Mucosa of rectum (tissue), 2 donors: ENCODE measurements around the gene HDAC10.
A peak's percentile ranks its signal among the peaks of the same experiment; 100 is the strongest.

Source experiments
- H3K27ac ChIP-seq, 2 donors: one replicate each; pipeline ENCODE4 v1.7.0; 2013; ENCODE audit warnings: inconsistent platforms in 2 of 2, low read depth in 2 of 2, low read length in 2 of 2
- H3K27me3 ChIP-seq, 2 donors: one replicate each; pipeline ENCODE4 v1.7.0; 2013; ENCODE audit warnings: low read length in 2 of 2; ENCODE audit not compliant: control insufficient read depth in 2 of 2, insufficient read depth in 2 of 2
- H3K36me3 ChIP-seq, 2 donors: one replicate each; pipeline ENCODE4 v1.7.0; 2013; ENCODE audit warnings: low read length in 2 of 2; ENCODE audit not compliant: control insufficient read depth in 2 of 2, insufficient read depth in 2 of 2
- H3K4me1 ChIP-seq, 2 donors: one replicate each; pipeline ENCODE4 v1.7.0; 2013; ENCODE audit warnings: low read length in 2 of 2, mild to moderate bottlenecking in 1 of 2; ENCODE audit not compliant: control insufficient read depth in 2 of 2, insufficient read depth in 2 of 2
- H3K4me3 ChIP-seq, 2 donors: one replicate each; pipeline ENCODE4 v1.7.0; 2013; ENCODE audit warnings: low read length in 2 of 2
- H3K9ac ChIP-seq, 2 donors: one replicate each; pipeline ENCODE4 v1.7.0; 2013; ENCODE audit warnings: low read length in 2 of 2, low read depth in 1 of 2, mild to moderate bottlenecking in 1 of 2
- H3K9me3 ChIP-seq, 2 donors: one replicate each; pipeline ENCODE4 v1.7.0; 2013; ENCODE audit warnings: low read length in 2 of 2; ENCODE audit not compliant: control insufficient read depth in 2 of 2
- donor health status: healthy.
- donor health status: Normal muscosa, but diverticular disease.

The HDAC10 gene

DNA sequence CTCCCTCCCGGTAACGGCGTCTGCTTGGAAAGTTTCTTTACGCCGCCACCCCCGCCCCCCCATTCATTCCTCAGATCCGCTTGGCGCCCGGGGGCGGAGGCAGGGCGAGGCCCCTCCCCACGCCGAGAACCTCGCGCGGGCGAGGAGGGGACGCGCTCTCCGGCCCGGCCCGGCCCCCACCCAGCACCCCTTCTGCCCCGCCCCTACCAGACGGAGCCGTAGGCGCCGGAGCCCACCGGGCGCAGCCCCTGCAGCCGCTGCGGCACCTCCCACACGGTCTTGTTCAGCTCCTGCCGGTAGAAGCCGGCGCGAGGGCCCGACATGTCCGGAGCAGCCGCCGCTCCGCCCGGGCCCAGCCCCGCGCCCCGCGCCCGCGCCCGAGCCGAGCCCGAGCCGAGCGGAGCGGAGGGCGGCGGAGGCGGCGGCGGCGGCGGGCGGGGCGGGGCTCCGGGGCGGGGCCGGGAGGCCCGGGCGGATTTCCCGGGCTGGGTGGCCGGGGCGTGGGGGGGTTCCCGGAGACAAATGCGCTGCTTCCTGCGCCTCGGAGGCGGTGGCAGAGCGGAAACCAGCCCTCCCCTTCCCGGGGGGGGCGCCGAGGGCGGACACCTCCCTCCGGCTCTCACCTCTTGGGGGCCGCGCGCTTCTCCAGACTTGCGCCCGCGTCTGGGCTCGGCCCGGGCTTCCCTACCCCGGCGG, 19.1 kb upstream of the HDAC10 start, which contains the start of gene MAPK11:
TSS of gene MAPK11 (minus strand) at position 411 of the 696 bp plus-strand sequence. CDS start at position 323, 88 bp downstream.
- H3K4me3 ChIP-seq = peak within 1 kb of the TSS; percentile 35 to 60
- H3K9me3 ChIP-seq = no peaks in the 10 kb centered on the region
- H3K36me3 ChIP-seq = peaks cover 2 to 5% of the 10 kb centered on the region in 2 donors
- peak within 1 kb of the TSS in 1 of 2 donors; percentile 26 for H3K9ac ChIP-seq
- peak within 1 kb of the TSS in 1 of 2 donors; percentile 9 for H3K27ac ChIP-seq
- peaks cover 18 to 19% of the 10 kb centered on the region in 2 donors for H3K4me1 ChIP-seq
- H3K27me3 ChIP-seq = peaks cover 4 to 6% of the 10 kb centered on the region in 2 donors

DNA sequence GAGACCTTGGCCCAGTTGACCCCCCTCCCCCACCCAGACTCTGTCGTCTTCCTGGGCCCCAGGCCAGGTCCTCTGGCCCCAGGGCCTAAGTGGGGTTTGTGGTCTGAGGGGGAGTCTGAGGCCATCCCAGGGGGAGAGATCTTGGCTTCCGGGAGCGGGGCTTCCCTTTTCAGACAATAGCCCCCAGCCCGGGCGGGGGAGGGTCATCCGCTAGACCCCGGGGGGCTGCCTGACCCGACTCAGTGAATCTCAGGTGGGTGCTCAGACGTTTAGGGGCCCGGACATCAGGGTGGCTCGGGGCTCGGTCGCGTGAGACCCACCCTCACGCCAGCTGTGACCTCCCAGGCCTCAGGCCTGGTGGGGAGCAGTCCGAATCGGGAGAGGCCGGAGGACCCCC, 18.5 kb upstream of the HDAC10 start:
- Histone ChIP-seq H3K4me1 (peaks cover 18 to 19% of the 10 kb centered on the region in 2 donors), H3K27me3 (peaks cover 4 to 6% of the 10 kb centered on the region in 2 donors), H3K4me3 (peak overlapping the region in 1 of 2 donors; percentile 35), H3K36me3 (peaks cover 0 to 4% of the 10 kb centered on the region in 2 donors), H3K9me3 (no peaks in the 10 kb centered on the region), H3K9ac (no peak overlapping the region), H3K27ac (no peak overlapping the region)

- Histone ChIP-seq H3K9ac (no peak overlapping the region), H3K27me3 (peaks cover 4 to 6% of the 10 kb centered on the region in 2 donors), H3K36me3 (no peaks in the 10 kb centered on the region), H3K27ac (no peak overlapping the region), H3K4me1 (peaks cover 18 to 19% of the 10 kb centered on the region in 2 donors), H3K9me3 (no peaks in the 10 kb centered on the region), H3K4me3 (no peak overlapping the region)
Measured at GRCh38 chr22:50268655-50269113, 17.6 kb upstream of the HDAC10 start.

- H3K27me3 ChIP-seq = peaks cover 8 to 9% of the 10 kb centered on the region in 2 donors
- H3K9me3 ChIP-seq = no peaks in the 10 kb centered on the region
- H3K27ac ChIP-seq = no peak overlapping the region
- H3K9ac ChIP-seq = no peak overlapping the region
- H3K4me1 ChIP-seq = peaks cover 18 to 19% of the 10 kb centered on the region in 2 donors
- no peak overlapping the region for H3K4me3 ChIP-seq
- H3K36me3 ChIP-seq = no peaks in the 10 kb centered on the region
Measured at GRCh38 chr22:50267591-50268390, 16.7 kb upstream of the HDAC10 start.

DNA sequence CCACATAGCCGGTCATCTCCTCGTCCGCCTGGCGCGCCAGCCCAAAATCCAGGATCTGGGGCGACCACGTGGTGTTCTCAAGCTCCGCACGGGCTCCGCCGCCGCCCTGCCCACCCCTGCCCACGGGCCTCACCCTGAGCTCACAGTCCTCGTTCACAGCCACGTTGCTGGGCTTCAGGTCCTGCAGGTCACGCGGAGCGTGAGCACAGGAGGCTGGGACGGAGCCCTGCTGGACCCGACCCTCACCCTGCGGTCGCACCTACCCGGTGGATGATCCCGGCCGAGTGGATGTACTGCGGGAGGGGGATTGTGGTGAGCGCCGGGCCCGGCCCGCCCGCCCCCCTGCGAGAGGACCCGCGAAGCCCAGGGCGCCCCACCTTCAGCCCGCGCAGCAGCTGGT, 15.9 kb upstream of the HDAC10 start:
- Histone ChIP-seq H3K4me3 (no peak overlapping the region), H3K27ac (no peak overlapping the region), H3K9ac (no peak overlapping the region), H3K36me3 (no peaks in the 10 kb centered on the region), H3K4me1 (peaks cover 16 to 18% of the 10 kb centered on the region in 2 donors), H3K9me3 (no peaks in the 10 kb centered on the region), H3K27me3 (peaks cover 8 to 13% of the 10 kb centered on the region in 2 donors)

GRCh38 chr22:50264946-50265669, 14.0 kb upstream of the HDAC10 start:
- H3K27me3 ChIP-seq = peaks cover 8 to 18% of the 10 kb centered on the region in 2 donors
- H3K9me3 ChIP-seq = no peaks in the 10 kb centered on the region
- H3K4me3 ChIP-seq = no peak overlapping the region
- H3K27ac ChIP-seq = no peak overlapping the region
- peaks cover 0 to 5% of the 10 kb centered on the region in 2 donors for H3K4me1 ChIP-seq
- H3K9ac ChIP-seq = no peak overlapping the region
- no peaks in the 10 kb centered on the region for H3K36me3 ChIP-seq

- Histone ChIP-seq H3K4me3 (no peak overlapping the region), H3K4me1 (peaks cover 0 to 5% of the 10 kb centered on the region in 2 donors), H3K27ac (no peak overlapping the region), H3K27me3 (peaks cover 7 to 18% of the 10 kb centered on the region in 2 donors), H3K9ac (no peak overlapping the region), H3K36me3 (no peaks in the 10 kb centered on the region), H3K9me3 (no peaks in the 10 kb centered on the region)
Measured at GRCh38 chr22:50264104-50264745, 13.2 kb upstream of the HDAC10 start.

- H3K36me3 ChIP-seq = no peaks in the 10 kb centered on the region
- H3K27me3 ChIP-seq = peaks cover 12 to 23% of the 10 kb centered on the region in 2 donors
- no peak overlapping the region for H3K27ac ChIP-seq
- H3K9ac ChIP-seq = no peak overlapping the region
- H3K4me3 ChIP-seq = no peak overlapping the region
- H3K4me1 ChIP-seq = peaks cover 0 to 4% of the 10 kb centered on the region in 2 donors
- no peaks in the 10 kb centered on the region for H3K9me3 ChIP-seq
Measured at GRCh38 chr22:50262973-50263617, 12.0 kb upstream of the HDAC10 start.

DNA sequence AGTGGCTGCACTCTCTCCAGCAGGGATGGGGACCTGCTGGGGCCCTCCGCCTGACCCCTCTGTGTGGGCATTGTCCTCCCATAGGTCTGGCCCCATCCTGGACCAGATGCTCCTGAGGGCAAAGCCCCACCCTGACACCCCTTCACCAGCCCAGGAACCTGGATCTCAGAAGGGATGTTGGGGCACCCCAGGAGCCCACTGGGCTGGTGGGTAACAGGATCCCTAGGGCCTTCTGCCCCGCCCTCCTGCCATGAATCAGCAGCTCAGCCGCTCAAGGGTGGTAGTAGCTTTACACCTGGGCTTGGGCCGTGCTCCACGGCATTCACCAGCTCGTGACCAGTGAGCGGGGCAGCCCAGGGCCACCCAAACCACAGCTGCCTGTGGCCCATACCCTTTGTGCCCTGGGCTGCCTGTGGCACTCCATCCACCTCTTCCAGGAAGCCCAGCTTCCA, 11.4 kb upstream of the HDAC10 start:
- Histone ChIP-seq H3K27ac (no peak overlapping the region), H3K4me1 (no peaks in the 10 kb centered on the region), H3K36me3 (no peaks in the 10 kb centered on the region), H3K9me3 (no peaks in the 10 kb centered on the region), H3K4me3 (no peak overlapping the region), H3K9ac (no peak overlapping the region), H3K27me3 (peaks cover 12 to 24% of the 10 kb centered on the region in 2 donors)
